MM.1S (cell line): ENCODE results near the gene ABCA2.

Experiments
- DNase-seq: peaks from one replicate; pipeline ENCODE4 v3.0.0-alpha.2; 2015
- H2AFZ ChIP-seq: fragments of 300-600 bp; sonication (generic); 2 replicates; pipeline ENCODE4 v1.6.0; 2016; ENCODE audit warnings: antibody characterized with exemption, low read length
- H3F3A ChIP-seq: fragments of 300-600 bp; sonication (generic); 2 replicates; pipeline ENCODE4 v1.6.1; 2016; ENCODE audit warnings: mild to moderate bottlenecking, antibody characterized with exemption, low read length, moderate library complexity, mixed read lengths; ENCODE audit not compliant: insufficient read depth
- H3K27ac ChIP-seq: fragments of 300-600 bp; sonication (generic); 2 replicates; pipeline ENCODE4 v1.5.1; 2016; ENCODE audit warnings: mild to moderate bottlenecking, low read length
- H3K27me3 ChIP-seq: fragments of 300-600 bp; sonication (generic); replicated peaks from 2 replicates; pipeline ENCODE4 v1.6.0; 2016; ENCODE audit warnings: low read length; ENCODE audit not compliant: insufficient read depth
- H3K36me3 ChIP-seq: fragments of 300-600 bp; sonication (generic); replicated peaks from 2 replicates; pipeline ENCODE4 v1.6.1; 2016; ENCODE audit warnings: mild to moderate bottlenecking, low read length, mixed read lengths; ENCODE audit not compliant: insufficient read depth
- H3K4me1 ChIP-seq: fragments of 300-600 bp; sonication (generic); 2 replicates; pipeline ENCODE4 v1.6.1; 2016; ENCODE audit warnings: low read length, mixed read lengths
- H3K4me2 ChIP-seq: fragments of 300-600 bp; sonication (generic); 2 replicates; pipeline ENCODE4 v1.6.0; 2016; ENCODE audit warnings: low read depth, low read length
- H3K4me3 ChIP-seq: fragments of 300-600 bp; sonication (generic); 2 replicates; pipeline ENCODE4 v1.5.1; 2016; ENCODE audit warnings: low read length, mixed read lengths
- H3K79me2 ChIP-seq: fragments of 300-600 bp; sonication (generic); 2 replicates; pipeline ENCODE4 v1.6.1; 2016; ENCODE audit warnings: mixed run types, low read length, mixed read lengths
- H3K9ac ChIP-seq: fragments of 300-600 bp; sonication (generic); 2 replicates; pipeline ENCODE4 v1.6.1; 2016; ENCODE audit warnings: low read length, mixed read lengths
- H3K9me2 ChIP-seq: fragments of 300-600 bp; sonication (generic); replicated peaks from 2 replicates; pipeline ENCODE4 v1.6.1; 2016; ENCODE audit warnings: mild to moderate bottlenecking, low read length, mixed read lengths; ENCODE audit not compliant: insufficient read depth
- H3K9me3 ChIP-seq: fragments of 300-600 bp; sonication (generic); replicated peaks from 2 replicates; pipeline ENCODE4 v1.6.1; 2016; ENCODE audit warnings: mild to moderate bottlenecking, low read length, mixed read lengths; ENCODE audit not compliant: insufficient read depth
- H4K20me1 ChIP-seq: fragments of 300-600 bp; sonication (generic); 2 replicates; pipeline ENCODE4 v1.6.1; 2016; ENCODE audit warnings: mild to moderate bottlenecking, low read length, moderate library complexity, mixed read lengths; ENCODE audit not compliant: insufficient read depth
- EZH2 ChIP-seq: fragments of 300-600 bp; sonication (generic); optimal IDR thresholded peaks from 2 replicates; pipeline ENCODE3; 2017; ENCODE audit warnings: low read depth, mild to moderate bottlenecking, antibody characterized with exemption, low read length, mixed read lengths
- EZH2phosphoT487 ChIP-seq: fragments of 300-600 bp; sonication (generic); IDR thresholded peaks from 2 replicates; pipeline ENCODE4 v1.6.1; 2018; ENCODE audit warnings: antibody characterized with exemption, low read length
- TF ChIP-seq, protein P1 (sequence below): fragments of 300-600 bp; sonication (generic); IDR thresholded peaks from 2 replicates; pipeline ENCODE4 v1.5.1; 2016; ENCODE audit warnings: antibody characterized with exemption, low read length, mixed read lengths

The ABCA2 gene

DNA sequence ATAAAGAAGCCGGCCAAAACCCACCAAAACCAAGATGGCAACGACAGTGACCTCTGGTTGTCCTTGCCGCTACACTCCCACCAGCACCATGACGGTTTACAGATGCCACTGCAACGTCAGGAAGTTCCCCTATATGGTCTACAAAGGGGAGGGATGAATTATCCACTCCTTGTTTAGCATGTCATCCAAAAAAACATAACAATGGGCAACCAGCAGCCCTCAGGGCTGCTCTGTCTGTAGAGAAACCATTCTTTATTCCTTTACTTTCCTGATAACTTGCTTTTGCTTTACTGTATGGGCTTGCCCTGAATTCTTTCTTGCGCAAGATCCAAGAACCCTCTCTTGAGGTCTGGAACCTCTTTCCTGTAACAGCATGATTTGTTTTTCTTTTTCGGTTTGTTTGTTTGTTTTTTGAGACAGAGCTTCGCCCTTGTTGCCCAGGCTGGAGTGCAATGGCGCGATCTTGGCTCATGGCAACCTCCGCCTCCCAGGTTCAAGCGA is 47.3 kb upstream of the ABCA2 start:
- Histone ChIP-seq H3K4me2 (no peak overlapping the region), H4K20me1 (no peaks in the 10 kb centered on the region)

DNA sequence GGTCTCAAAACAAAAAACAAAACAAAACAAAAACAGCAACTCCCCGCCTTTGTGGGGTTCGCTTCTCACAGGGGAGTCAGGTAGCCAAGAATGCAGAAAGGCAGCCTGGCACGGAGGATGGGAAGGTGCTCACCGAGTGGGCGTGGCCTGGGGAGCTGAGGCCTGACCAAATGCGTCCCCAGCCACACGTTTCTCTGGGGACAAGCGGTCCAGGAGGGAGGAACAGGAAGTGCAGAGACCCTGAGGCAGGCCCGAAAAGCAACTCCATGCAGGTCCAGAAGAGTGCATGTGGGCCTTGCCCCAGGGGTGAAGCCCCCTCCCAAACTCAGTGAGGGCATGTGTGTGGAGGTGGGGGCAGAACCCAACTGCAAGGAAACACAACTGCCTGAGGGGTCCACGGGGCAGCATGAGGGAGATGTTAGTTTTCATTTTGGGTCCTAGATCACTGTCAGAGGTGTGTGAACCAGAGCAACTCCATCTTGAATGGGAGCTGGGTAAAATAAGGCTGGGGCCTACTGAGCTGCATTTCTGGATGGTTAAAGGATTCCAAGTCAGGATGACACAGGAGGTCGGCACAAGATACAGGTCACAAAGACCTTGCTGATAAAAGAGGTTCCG is 46.7 kb upstream of the ABCA2 start:
- Histone ChIP-seq H3K4me3 (no peak overlapping the region), H3K27me3 (no peaks in the 10 kb centered on the region), H3K79me2 (peaks cover 21% of the 10 kb centered on the region), H3K4me2 (no peak overlapping the region), H3K9ac (no peak overlapping the region), H3K9me3 (no peaks in the 10 kb centered on the region), H4K20me1 (no peaks in the 10 kb centered on the region), H2AFZ (no peak overlapping the region), H3K36me3 (peaks cover 2% of the 10 kb centered on the region; the same call in 1 of the 2 replicates), H3K4me1 (peaks cover 12% of the 10 kb centered on the region; the same call in 1 of the 2 replicates), H3K27ac (no peak overlapping the region), H3K9me2 (no peaks in the 10 kb centered on the region), H3F3A (peaks cover 4% of the 10 kb centered on the region; the same call in 1 of the 2 replicates)
- no peak for DNase-seq
- TF ChIP-seq EZH2 (no peak), EZH2phosphoT487 (no peak)
- TF ChIP-seq, protein P1, sequence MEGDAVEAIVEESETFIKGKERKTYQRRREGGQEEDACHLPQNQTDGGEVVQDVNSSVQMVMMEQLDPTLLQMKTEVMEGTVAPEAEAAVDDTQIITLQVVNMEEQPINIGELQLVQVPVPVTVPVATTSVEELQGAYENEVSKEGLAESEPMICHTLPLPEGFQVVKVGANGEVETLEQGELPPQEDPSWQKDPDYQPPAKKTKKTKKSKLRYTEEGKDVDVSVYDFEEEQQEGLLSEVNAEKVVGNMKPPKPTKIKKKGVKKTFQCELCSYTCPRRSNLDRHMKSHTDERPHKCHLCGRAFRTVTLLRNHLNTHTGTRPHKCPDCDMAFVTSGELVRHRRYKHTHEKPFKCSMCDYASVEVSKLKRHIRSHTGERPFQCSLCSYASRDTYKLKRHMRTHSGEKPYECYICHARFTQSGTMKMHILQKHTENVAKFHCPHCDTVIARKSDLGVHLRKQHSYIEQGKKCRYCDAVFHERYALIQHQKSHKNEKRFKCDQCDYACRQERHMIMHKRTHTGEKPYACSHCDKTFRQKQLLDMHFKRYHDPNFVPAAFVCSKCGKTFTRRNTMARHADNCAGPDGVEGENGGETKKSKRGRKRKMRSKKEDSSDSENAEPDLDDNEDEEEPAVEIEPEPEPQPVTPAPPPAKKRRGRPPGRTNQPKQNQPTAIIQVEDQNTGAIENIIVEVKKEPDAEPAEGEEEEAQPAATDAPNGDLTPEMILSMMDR = no peak

More for the DNA sequence above, 47.3 kb upstream of the ABCA2 start:
- Histone ChIP-seq H3K27ac (no peak overlapping the region), H3K4me3 (no peak overlapping the region), H3K79me2 (peaks cover 24% of the 10 kb centered on the region), H3K27me3 (no peaks in the 10 kb centered on the region), H3K9ac (no peak overlapping the region), H3K4me1 (peaks cover 12% of the 10 kb centered on the region; the same call in 1 of the 2 replicates), H3K36me3 (peaks cover 3% of the 10 kb centered on the region; the same call in 1 of the 2 replicates), H3F3A (peaks cover 4% of the 10 kb centered on the region; the same call in 1 of the 2 replicates), H2AFZ (no peak overlapping the region), H3K9me3 (no peaks in the 10 kb centered on the region), H3K9me2 (no peaks in the 10 kb centered on the region)
- TF ChIP-seq EZH2 (no peak), EZH2phosphoT487 (no peak)
- TF ChIP-seq, protein P1 = no peak
- no peak for DNase-seq

DNA sequence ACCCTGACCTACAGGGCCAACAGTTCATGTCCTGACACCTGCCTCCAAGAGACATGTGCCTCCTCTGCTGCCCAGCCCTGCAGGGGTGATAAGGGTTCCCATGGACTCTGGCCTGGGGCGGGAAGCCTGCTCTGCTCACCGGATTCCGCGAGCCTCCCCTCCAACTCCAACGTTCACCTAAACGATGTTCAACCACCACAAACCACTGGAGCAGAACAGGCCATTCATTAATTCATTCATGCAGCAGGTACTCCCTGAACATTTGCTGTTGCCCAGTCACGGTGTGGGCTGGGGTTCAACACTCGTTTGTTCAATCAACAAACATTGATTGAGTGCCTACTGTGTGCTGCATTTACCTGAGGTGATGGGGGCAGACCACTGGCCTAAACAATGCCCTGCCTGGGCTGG is 46.0 kb upstream of the ABCA2 start:
- H3K36me3 ChIP-seq = no peaks in the 10 kb centered on the region
- H3K9ac ChIP-seq = no peak overlapping the region
- H3K9me2 ChIP-seq = no peaks in the 10 kb centered on the region
- H2AFZ ChIP-seq = no peak overlapping the region
- H3K4me3 ChIP-seq = no peak overlapping the region
- no peaks in the 10 kb centered on the region for H4K20me1 ChIP-seq
- H3K9me3 ChIP-seq = no peaks in the 10 kb centered on the region
- no peak for DNase-seq
- H3K27me3 ChIP-seq = no peaks in the 10 kb centered on the region
- no peak overlapping the region for H3K27ac ChIP-seq
- TF ChIP-seq EZH2phosphoT487 (no peak), EZH2 (no peak)
- TF ChIP-seq, protein P1 = no peak
- peaks cover 21% of the 10 kb centered on the region for H3K79me2 ChIP-seq
- no peak overlapping the region for H3K4me2 ChIP-seq
- peaks cover 4% of the 10 kb centered on the region; the same call in 1 of the 2 replicates for H3F3A ChIP-seq
- H3K4me1 ChIP-seq = peaks cover 16% of the 10 kb centered on the region; the same call in 1 of the 2 replicates
